Measurements from ENCODE around the gene IL34.

GRCh38 chr16:70660672-70661350 lies 14.5 kb downstream of the IL34 start:
- TF ChIP-seq CTCF (IDR thresholded peaks at IDR 0.05; ENCODE audit: insufficient read depth, low read length, poor library complexity, severe bottlenecking) (no peak), EZH2phosphoT487 (conservative IDR thresholded peaks at IDR 0.05; ENCODE audit: low read length) (no peak)

Measured in SU-DHL-6 (cell line).